WTC11 (cell line): ENCODE data around the gene LAMA2.

Experiments used
- ATF2 ChIP-seq: sonication (generic); formaldehyde crosslinking; IDR thresholded peaks from 2 replicates; pipeline ENCODE4 v1.8.1; 2022; ENCODE audit warnings: low read depth, missing genetic modification reagents, borderline replicate concordance
- ATF3 ChIP-seq: sonication (generic); formaldehyde crosslinking; conservative IDR thresholded peaks from 2 replicates; pipeline ENCODE4 v1.8.1; 2022; ENCODE audit warnings: mild to moderate bottlenecking, missing genetic modification reagents
- CTCF ChIP-seq: fragments of 200-600 bp; IDR thresholded peaks from 2 replicates; pipeline ENCODE4 v1.8.0; 2022; ENCODE audit warnings: antibody characterized with exemption
- ETV6 ChIP-seq: sonication (generic); formaldehyde crosslinking; IDR thresholded peaks from 2 replicates; pipeline ENCODE4 v1.8.1; 2022; ENCODE audit warnings: mild to moderate bottlenecking, missing genetic modification reagents
- MAX ChIP-seq: sonication (generic); formaldehyde crosslinking; IDR thresholded peaks from 2 replicates; pipeline ENCODE4 v1.8.0; 2022; ENCODE audit warnings: mild to moderate bottlenecking, missing genetic modification reagents
- NFE2L1 ChIP-seq: sonication (generic); formaldehyde crosslinking; IDR thresholded peaks from 2 replicates; pipeline ENCODE4 v1.8.1; 2023; ENCODE audit warnings: missing genetic modification reagents
- NR1H2 ChIP-seq: sonication (generic); formaldehyde crosslinking; IDR thresholded peaks from 2 replicates; pipeline ENCODE4 v1.9.0; 2021; ENCODE audit warnings: mild to moderate bottlenecking, moderate library complexity, missing genetic modification reagents
- TCF7 ChIP-seq: sonication (generic); formaldehyde crosslinking; IDR thresholded peaks from 2 replicates; pipeline ENCODE4 v1.8.0; 2022; ENCODE audit warnings: mild to moderate bottlenecking, low read depth, missing genetic modification reagents, moderate library complexity
- USF1 ChIP-seq: sonication (generic); formaldehyde crosslinking; IDR thresholded peaks from 2 replicates; pipeline ENCODE4 v1.8.0; 2022; ENCODE audit warnings: mild to moderate bottlenecking, missing genetic modification reagents
- USF2 ChIP-seq: sonication (generic); formaldehyde crosslinking; IDR thresholded peaks from 2 replicates; pipeline ENCODE4 v1.8.1; 2023; ENCODE audit warnings: mild to moderate bottlenecking, missing genetic modification reagents, moderate library complexity
- ZNF232 ChIP-seq: sonication (generic); formaldehyde crosslinking; IDR thresholded peaks from 2 replicates; pipeline ENCODE4 v1.8.0; 2022; ENCODE audit warnings: mild to moderate bottlenecking, missing genetic modification reagents

- TF ChIP-seq NFE2L1 (CRISPR knock-in tag) (no peak), ZNF232 (no peak), CTCF (no peak), ETV6 (CRISPR knock-in tag) (no peak), ATF3 (CRISPR knock-in tag) (no peak), USF2 (CRISPR knock-in tag) (no peak), NR1H2 (no peak), ATF2 (CRISPR knock-in tag) (no peak), TCF7 (CRISPR knock-in tag) (no peak), MAX (CRISPR knock-in tag) (no peak), USF1 (CRISPR knock-in tag) (no peak)
These were observed 446.7 kb downstream of the LAMA2 start for GRCh38 chr6:129329678-129330077.
